ENCODE measurements around the gene GPR42.
"Not testable (repeated sequence)": the region's sequence is repeated elsewhere in the genome, so short reads cannot be mapped to it uniquely, and the experiment has no call there.

Gene GPR42

DNA sequence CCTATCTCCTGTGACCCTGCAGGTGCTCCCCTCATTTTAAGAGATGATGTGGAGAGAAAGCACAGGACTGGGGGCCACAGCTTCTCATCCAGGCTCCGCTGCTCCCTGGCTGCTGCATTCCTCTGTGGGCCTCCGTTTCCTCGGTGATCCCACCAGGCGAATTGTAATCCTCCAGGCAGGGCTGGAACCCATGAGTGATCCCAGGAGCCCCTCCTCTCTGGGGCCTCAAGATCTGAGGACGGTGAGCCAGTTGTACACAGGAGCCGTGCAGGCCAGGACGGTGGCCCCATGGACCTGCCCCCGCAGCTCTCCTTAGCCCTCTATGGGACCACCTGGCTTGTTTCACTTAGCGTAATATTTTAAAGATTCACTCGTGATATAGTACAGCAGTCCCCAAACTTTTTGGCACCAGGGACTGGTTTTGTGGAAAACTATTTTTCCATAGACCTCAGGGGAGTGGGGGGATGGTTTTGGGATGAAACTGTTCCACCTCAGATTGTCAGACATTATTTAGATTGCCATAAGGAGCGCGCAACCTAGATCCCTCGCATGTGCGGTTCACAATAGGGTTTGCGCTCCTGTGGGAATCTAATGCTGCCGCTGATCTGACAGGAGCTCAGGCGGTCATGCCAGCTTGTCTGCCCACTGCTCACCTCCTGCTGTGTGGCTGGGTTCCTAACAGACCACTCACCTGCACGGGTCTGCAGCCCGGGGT, 7.0 kb upstream of the GPR42 start:
- no peak for DNase-seq (ENCODE audit: low spot score)

DNA sequence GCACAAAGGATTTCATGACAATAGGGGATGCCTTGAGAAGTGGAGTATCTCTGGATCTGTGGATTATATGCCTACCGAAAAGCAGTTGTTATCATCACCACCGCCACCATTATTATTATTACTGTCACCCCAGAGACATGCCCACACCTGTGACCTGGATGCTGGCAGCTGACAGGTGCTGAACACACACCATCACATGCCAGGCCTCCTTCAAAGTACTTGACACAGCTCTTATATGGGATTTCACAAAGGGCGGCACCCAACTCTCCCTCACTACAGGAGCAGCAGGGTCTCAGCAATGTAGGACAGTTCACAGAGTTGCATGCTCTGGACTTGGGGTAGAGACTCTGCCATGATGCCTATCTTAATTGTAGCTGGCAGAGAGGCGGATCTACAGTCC, 5.6 kb upstream of the GPR42 start:
- DNase-seq (ENCODE audit: low spot score): no peak

DNA sequence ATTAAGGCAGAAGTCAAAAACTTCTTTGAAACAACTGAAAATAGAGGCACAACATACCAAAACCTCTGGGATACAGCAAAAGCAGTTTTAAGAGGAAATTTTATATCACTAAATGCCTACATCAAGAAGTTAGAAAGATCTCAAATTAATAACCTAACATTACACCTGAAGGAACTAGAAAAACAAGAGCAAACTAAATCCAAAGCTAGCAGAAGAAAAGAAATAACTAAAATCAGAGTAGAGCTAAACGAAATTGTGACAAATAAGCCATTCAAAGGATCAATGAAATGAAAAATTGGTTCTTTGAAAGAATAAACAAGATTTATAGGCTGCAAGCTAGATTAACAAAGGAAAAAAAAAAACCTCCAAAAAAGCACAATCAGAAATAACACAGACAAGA, 2.5 kb upstream of the GPR42 start:
- DNase-seq (ENCODE audit: low spot score): no peak

DNA sequence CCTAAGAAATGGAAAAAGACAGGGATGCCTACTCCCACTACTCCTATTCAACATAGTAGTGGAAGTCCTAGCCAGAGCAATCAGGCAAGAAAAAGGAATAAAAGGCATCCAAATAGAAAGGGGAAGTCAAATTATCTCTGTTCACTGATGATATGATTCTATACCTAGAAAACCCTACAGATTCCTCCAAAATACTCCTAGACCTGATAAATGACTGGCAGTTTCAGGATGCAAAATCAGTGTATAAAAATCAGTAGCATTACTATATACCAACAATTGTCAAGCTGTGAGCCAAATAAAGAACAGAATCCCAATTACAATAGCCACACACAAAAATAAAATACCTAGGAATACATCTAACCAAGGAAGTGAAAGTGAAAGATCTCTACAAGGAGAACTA, 1.3 kb upstream of the GPR42 start:
- DNase-seq (ENCODE audit: low spot score): no peak

DNA sequence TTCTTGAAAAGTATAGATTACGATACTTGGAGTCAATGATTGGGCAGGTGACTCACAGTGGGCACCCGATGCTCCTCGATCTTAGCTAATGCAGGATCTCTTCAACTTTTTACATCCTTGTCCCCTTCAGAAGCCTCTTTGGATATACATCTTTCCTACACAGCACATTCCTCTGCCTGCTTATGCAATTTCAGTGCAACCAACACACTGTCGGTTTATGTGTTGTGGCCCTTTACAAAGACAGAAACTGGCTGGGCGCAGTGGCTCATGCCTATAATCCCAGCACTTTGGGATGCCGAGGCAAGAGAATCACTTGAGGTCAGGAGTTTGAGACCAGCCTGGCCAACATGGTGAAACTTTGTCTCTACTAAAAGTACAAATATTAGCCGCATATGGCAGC, 2.6 kb downstream of the GPR42 start:
- no peak for DNase-seq (ENCODE audit: low spot score)

DNA sequence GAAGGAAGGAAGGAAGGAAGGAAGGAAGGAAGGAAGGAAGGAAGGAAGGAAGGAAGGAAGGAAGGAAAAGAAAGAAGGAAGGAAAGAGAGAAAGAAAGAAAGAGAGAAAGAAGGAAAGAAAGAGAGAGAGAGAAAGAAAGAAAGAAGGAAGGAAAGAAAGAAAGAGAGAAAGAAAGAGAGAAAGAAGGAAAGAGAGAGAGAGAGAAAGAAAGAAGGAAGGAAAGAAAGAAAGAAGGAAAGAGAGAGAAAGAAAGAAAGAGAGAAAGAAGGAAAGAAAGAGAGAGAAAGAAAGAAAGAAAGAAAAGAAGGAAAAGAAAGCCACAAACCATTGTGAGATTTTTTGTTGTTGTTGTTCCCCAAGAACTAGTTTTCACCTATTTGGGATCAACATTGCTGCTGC, 3.2 kb downstream of the GPR42 start:
- DNase-seq (ENCODE audit: low spot score): not testable (repeated sequence)

DNA sequence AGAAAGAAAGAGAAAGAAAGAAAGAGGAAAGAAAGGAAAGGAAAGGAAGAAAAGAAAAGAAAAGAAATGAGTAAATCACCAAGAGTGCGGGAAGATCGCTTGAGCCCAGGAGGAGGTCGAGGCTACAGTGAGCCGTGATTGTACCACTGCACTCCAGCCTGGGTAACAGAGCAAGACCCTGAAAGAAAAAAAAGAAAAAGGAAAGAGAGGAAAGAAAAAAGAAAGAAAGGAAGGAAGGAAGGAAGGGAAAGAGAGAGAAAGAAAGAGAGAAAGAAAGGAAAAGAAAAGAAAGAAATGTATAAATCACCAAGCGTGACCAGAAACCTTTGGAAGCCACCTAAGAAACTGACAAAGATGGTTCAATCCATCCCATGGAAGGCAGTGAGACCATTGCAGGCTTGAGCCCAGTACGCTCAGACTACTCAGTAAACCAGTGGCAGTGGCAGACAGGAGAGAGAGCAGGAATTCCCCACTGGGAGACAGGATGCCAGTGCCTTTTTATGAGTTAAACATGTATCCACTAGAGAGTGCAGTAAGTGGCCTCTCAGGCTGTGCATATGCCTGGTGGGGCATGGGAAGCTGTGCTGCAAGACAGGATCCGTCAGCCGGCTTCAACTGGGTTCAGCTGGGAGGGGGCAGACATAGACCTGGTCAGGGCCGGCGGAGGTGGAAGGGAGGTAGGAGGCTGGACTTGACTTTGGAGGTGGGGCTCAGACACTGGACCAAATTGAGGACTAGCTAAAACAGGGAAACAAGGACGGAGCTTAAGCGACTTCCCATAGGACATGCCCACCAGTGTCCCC, 4.8 kb downstream of the GPR42 start:
- no peak for DNase-seq (ENCODE audit: low spot score)

DNA sequence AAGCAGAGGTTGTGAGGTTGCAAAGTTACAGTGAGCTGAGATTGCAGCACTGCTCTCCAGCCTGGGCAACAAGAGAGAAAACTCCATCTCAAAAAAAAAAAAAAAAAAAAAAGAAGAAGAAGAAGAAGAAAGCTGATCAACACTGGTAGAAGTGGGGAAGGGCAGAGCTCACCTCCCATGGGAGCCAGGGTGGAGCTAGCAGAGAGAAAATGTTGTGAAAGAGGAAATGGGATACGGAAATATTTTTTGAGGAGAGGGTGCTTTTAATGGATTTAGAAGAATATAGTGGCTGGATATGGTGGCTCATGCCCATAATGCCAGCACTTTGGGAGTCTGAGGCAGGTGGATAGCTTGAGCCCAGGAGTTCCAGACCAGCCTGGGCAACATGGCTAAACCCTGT, 6.8 kb downstream of the GPR42 start:
- DNase-seq (ENCODE audit: low spot score): no peak

DNA sequence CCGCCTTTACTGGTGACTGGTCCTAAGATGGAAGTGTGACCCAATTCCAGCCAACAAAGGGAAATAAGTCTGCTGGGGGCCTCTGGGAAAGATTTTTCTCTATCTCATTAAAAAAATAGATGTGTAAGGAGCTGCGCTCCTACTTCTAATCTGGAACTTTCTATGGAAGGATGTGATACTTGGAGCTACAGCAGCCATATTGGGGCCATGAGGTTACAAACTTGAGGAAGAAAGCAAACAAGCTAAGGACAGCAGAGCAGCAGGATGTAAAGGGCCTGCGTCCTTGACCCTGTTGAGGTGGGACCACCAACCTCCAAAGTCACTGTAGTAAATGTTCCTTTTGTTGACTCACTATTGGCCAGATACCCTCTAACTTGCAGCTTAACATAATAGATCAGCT, 7.5 kb downstream of the GPR42 start:
- DNase-seq (ENCODE audit: low spot score): no peak

DNA sequence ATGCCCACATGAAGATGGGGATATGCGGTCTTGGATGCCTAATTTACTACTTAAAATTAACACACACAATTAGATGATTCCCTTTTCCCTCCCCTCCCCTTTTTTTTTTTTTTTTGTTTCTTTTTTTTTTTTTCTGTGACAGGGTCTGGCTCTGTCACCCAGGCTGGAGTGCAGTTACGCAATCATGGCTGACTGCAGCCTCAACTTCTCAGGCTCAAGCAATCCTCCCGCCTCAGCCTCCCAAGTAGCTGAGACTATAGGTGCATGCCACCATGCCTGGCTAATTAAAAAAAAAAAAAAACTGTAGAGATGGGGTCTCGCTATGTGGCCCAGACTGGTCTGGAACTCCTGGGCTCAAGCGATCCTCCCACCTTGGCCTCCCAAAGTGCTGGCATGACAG, 8.7 kb downstream of the GPR42 start:
- DNase-seq (ENCODE audit: low spot score): not testable (repeated sequence)

DNA sequence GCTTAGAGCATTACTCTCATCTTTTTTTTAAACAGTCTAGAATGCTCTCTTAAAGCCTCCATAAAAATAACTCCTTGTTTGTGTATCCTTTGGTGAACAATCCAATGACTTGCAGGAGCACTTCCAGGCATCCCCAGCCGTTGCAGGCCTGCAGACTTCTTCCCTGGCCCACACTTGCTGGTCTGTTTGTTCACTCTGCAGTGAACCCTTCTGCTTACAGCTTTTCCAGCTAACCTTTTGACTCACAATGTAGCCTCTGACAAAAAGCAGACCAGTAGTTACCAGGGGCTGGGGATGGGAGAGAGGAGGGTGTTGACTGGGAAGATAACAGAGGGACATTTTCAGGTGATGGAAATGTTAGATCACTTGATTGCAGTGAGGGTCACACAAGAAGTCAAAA, 9.1 kb downstream of the GPR42 start:
- no peak for DNase-seq (ENCODE audit: low spot score)

DNA sequence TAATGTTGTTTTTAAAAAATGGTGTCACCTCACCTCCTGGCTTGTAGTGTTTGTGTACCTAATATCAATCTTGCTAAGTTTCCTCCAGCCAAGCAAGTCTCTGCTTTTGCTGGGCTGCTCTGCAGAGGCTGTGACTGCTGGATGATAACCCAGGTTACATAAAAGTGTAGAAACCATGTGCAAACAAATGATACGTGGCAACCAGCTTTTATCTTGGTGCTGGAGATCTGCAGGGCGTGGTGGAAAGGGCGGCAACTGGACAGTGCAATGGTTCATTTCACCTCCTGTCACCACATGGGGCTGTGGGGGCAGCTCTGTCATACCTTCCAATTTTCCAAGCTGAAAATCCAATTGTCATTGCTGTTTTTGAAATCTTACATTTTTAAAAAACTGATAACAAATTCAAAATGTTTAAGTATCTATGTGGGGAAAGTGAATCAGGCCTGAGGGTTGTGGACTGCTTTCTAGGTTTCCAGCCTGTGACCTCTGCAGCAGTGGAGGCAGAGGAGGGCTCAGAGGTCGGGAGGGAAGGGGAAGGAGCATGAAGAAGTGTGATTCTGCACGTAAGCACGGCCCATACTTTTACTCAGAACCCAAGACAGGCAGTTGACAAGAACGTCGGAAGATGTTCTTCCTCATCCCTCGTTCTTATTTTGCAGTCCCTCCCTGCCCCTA, 9.7 kb downstream of the GPR42 start:
- DNase-seq (ENCODE audit: low spot score): no peak

DNA sequence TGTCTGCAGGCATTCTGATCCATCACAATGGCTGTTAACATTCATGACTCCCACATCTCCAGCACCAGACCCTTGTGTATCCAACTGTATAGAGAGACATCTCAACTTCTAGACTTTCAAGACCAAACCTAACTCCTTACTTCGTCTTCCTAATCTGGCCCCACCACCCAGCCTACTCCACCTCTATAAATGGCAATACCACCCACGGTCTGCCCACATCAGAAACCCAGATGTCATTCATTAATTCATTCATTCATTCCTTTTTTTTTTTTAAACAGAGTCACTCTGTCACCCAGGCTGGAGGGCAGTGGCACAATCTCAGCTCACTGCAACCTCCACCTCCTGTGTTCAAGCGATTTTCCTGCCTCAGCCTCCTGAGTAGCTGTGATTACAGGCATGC, 10.4 kb downstream of the GPR42 start:
- no peak for DNase-seq (ENCODE audit: low spot score)

DNA sequence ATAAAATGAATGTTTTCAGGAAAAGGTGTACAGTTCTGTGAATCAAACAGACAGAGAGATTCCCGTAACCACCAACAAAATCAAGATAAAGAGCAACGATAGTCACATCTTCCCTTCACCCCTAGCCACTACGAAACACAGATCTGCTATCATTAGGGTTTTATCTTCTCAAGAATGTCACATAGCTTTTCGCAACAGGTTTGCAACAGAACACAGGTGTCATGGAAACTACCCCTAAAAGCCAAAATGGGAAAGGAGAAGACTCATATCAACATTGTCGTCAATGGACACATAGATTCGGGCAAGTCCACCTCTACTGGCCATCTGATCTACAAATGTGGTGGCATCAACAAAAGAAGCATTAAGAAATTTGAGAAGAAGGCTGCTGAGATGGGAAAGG, 11.1 kb downstream of the GPR42 start:
- no peak for DNase-seq (ENCODE audit: low spot score)

DNA sequence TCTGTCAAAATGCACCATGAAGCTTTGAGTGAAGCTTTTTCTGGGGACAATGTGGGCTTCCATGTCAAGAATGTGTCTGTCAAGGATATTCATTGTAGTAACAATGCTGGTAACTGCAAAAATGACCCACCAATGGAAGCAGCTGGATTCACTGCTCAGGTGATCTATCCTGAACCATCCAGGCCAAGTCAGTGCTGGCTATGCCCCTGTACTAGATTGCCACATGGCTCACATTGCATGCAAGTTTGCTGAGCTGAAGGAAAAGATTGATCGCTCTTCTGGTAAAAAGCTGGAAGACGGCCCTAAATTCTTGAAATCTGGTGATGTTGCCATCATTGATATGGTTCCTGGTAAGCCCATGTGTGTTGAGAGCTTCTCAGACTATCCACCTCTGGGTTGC, 12.7 kb downstream of the GPR42 start:
- DNase-seq (ENCODE audit: low spot score): no peak

DNA sequence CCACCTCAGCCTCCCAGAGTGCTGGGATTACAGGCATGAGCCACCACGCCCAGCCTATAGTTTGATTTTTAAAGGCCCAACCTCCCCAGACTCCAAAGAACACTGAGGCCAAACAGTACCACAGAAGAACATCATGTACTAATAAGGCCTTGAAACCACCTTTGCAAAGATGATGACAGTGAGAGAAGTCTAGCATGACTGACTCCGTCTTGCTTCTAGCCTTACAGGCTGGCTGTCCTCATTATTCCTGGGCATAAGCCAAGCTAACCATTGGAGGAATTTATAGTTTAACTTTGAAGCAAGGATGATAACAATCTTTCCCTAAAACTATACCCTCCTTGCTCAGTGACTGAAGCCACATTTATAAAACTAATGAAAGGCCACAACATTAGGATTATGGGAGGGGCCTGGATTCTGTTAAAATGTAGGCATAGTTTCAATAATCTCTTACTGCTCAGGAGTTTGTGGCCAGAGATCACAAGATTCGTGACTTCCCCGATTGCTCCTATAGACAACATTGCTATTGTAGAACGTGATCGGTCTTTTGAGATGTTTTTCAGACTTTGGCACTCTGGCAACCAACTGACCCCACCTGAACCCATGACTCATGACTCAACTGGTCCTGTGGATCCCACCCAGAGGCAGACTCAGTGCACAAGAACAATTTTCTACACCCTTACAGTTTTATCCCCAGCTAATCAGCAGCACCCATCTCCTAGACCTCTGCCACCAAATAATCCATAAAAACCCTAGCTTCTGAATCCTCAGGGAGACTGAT, 17.6 kb downstream of the GPR42 start:
- DNase-seq (ENCODE audit: low spot score): no peak

DNA sequence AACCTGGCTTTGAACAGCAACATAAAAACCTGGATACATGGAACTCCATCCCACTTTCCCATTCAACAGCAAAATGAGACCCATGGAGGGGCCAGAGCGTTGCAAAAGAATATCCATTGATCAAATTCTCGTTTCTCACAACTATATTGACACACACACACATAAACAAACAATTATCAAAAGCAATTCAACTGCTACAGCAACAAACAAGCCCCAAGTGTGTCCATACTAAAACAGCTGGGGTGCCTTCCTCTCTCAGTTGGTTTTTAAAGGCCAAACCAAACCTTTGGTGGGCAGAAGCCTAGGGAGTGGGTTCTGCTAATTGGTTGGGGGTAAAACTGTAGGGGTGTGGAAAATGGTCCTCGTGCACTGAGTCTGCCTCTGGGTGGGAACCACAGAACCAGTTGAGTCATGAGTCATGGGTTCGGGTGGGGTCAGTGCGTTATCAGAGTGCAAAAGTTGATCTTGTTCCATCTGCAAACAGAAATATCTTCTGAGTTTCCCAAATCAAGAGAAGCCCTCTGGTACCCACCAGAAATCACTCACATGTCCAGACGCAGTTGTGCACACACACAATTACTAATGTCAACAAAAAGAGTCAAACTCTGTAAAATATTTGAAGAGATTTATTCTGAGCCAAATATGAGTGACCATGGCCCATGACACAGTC, 18.5 kb downstream of the GPR42 start:
- DNase-seq (ENCODE audit: low spot score): no peak

DNA sequence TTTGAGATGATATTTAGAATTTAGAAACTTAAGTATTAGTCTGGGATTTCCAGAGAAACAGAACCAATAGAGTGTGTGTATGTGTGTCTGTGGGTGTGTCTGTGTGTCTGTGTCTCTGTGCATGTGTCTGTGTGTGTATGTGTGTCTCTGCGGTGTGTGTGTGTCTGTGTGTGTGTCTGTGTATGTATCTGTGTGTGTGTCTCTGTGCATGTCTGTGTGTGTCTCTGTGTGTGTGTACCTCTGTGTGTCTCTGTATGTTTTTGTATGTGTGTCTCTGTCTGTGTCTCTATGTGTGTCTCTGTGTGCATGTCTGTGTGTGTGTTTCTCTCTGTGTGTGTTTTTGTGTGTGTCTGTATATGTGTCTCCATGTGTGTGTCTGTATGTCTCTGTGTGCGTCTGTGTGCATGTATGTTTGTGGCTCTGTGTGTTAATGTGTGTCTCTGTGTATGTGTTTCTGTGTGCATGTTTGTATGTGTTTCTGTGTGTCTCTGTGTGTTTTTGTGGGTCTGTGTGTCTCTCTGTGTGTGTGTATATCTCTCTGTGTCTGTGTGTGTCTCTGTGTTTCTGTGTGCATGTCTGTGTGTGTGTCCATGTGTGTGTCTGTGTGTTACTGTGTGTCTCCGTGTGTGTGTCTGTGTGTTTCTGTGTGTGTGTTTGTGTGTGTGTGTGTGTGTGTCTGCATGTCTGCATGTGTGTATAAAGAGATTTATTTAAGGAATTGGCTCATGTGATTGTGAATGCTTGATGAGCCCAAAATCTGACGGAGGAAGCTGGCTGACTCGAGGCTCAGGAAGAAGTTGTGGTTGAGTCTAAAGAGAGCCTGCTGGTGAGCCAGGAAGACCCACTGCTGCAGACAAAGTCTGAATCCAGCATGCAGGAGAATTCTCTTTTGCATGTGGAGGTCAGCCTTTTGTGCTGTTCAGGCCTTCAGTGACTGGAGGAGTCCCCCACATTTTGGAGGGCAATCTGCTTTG, 22.2 kb downstream of the GPR42 start:
- no peak for DNase-seq (ENCODE audit: low spot score)

DNA sequence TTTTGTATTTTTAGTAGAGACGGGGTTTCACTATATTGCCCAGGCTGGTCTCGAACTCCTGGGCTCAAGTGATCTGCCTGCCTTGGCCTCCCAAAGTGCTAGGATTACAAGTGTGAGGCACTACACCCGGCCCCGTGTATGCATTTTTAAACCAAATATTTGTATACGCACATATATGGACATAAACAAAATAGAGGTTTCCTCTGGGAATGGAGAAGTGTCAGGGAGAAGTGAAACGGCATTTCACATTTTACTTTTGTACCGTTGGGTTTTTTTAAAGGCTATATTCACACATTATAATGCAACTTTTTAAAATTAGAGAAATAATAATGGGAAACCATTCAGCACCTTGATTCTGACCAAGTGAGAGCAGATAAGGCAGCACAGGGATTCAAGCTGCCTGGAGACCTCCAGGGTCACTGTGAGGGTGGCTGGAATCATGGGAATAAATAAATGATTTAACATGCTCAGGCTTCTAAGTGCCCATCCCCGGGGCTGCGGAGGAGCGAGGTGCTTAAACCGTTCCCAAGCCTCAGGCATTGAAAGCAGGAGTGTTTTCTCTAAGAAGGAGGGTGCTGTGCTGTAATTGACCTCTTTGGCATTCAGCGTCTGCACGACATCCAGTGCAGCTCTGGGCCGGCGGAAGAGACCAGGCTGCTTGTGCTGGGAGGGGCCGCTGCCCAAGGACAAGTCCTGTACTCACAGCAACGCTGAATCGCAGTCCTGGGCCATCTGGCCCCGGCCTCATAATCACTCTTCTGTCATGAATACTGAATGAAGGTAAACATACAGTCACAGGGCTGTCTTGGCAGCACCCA, 24.7 kb downstream of the GPR42 start:
- DNase-seq (ENCODE audit: low spot score): no peak

All from activated CD4-positive, alpha-beta T cell treated with anti-CD3 and anti-CD28 coated beads, Interleukin-2, Interleukin-4, amounts not matched to agents 100 ng/mL and 50 ng/mL, durations not matched to agents 16 hours and 8 hours (primary cell).